ENCODE results near the gene EMX2. TPM values are rescaled to one million over a fixed set of nuclear protein-coding genes. Genes with fewer than 3 reads are reported as not detected.

The EMX2 gene
- total and polyA plus RNA-seq, 10 of the 15 experiments (the other 5 are each of a cell fraction or from before 2014, with no cell fraction given), result 0.12 TPM; not detected in 9

- BruUV-seq (replicated peaks), result no TSS peak
- H3K27me3 ChIP-seq (replicated peaks in 1 of 2; ENCODE audit: control insufficient read depth in 2 of 2, insufficient read depth in 2 of 2, low read length in 1 of 2), result peaks cover 14 to 18% of the 10 kb centered on the region in 2 experiments
- 0% methylated on average over 1 of the region's 1 CpG for WGBS (ENCODE audit: insufficient coverage, insufficient replicate concordance, low lambda C conversion rate, missing lambda C conversion rate)
Observed at GRCh38 chr10:117555863-117556262, 13.3 kb downstream of the EMX2 start.

More at GRCh38 chr10:117555863-117556262, 13.3 kb downstream of the EMX2 start:
- H3K27ac ChIP-seq (ENCODE audit: control insufficient read depth, insufficient read depth), result no peak overlapping the region
- H3K9ac ChIP-seq (ENCODE audit: control insufficient read depth, insufficient read depth, low read length), result no peak overlapping the region
- H2AFZ ChIP-seq (ENCODE audit: control insufficient read depth, low read depth, low read length), result no peak overlapping the region
- ATAC-seq, result no peak
- H3K4me3 ChIP-seq, result no peak overlapping the region
- TF ChIP-seq MLLT1 (IDR thresholded peaks at IDR 0.05) (no peak), TCF3 (IDR thresholded peaks at IDR 0.05; ENCODE audit: borderline replicate concordance, insufficient read depth, low read depth, low read length) (no peak), TCF7 (IDR thresholded peaks at IDR 0.05; ENCODE audit: borderline replicate concordance) (no peak), IKZF1 (conservative IDR thresholded peaks at IDR 0.05) (no peak), MEF2B (IDR thresholded peaks at IDR 0.05; ENCODE audit: partially characterized antibody, poor library complexity, severe bottlenecking) (no peak), FOS (IDR thresholded peaks at IDR 0.05; ENCODE audit: borderline replicate concordance, extremely low read depth, insufficient read length) (no peak), MXI1 (IDR thresholded peaks at IDR 0.05; ENCODE audit: low read depth, low read length) (no peak), ZNF24 (IDR thresholded peaks at IDR 0.05) (no peak), CHD1 (IDR thresholded peaks at IDR 0.05; ENCODE audit: low read depth, low read length) (no peak)
- ChIA-PET RAD21 (ENCODE audit: unreplicated experiment) (no interaction called here), CTCF (no interaction called here), POLR2A (no interaction called here), SMC1A (ENCODE audit: uncharacterized antibody, unreplicated experiment) (no interaction called here)
- no peak for DNase-seq (ENCODE audit: low read depth, low spot score)
- H3K4me2 ChIP-seq (ENCODE audit: control insufficient read depth, insufficient read depth), result no peak overlapping the region
- H3K79me2 ChIP-seq (ENCODE audit: control insufficient read depth, insufficient read depth, low read length), result no peaks in the 10 kb centered on the region
- FAIRE-seq, result no peak
- intact Hi-C loops (cut with micrococcal nuclease; ENCODE audit: unreplicated experiment) (no loop called here), in situ Hi-C loops (cut with MboI) (no loop called here)
- no peaks in the 10 kb centered on the region for H3K36me3 ChIP-seq (ENCODE audit: control insufficient read depth in 2 of 2, insufficient read depth in 2 of 2, low read length in 1 of 2)
- H3K9me3 ChIP-seq (replicated peaks; ENCODE audit: control insufficient read depth, insufficient read depth, low read length), result no peaks in the 10 kb centered on the region; the same call in 2 of the 3 replicates
- H4K20me1 ChIP-seq (ENCODE audit: control insufficient read depth, insufficient read depth), result no peaks in the 10 kb centered on the region; the same call in 1 of the 2 replicates
- H3K4me1 ChIP-seq (ENCODE audit: control insufficient read depth, insufficient read depth, low read length), result no peaks in the 10 kb centered on the region

Measured in GM12878 (cell line).